Fibroblast of skin of scalp (primary cell): ENCODE results near the gene CASK.
"Not testable (repeated sequence)": the region's sequence is repeated elsewhere in the genome, so short reads cannot be mapped to it uniquely, and the experiment has no call there.

ENCODE experiments used
- DNase-seq: peaks from one replicate; pipeline ENCODE4 v3.0.0-alpha.2; 2013

Gene CASK

DNA sequence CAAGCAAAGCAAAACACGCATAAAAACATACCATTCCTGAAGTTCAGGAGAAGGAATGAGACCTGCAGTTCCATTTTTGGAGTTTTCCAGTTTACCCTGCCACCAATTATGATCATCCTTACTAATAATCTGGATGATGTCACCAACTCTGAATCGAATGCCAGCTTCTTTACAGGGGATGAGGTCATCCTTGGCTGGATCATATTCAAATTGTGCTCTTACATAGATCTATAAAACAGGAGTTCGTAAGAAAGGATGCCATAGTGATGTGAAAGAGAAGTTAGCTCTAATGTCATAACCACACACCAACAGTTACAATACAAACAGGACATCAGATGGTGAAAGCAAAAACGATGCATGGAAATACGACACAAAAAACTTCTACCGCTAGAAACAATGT lies 369.7 kb downstream of the CASK start:
- DNase-seq = peak; percentile 36

GRCh38 chrX:41548411-41548810 lies 374.9 kb downstream of the CASK start:
- DNase-seq = no peak

- no peak for DNase-seq
Observed at GRCh38 chrX:41543668-41544067, 379.7 kb downstream of the CASK start.

- no peak for DNase-seq
Observed at GRCh38 chrX:41543025-41543424, 380.3 kb downstream of the CASK start.

DNA sequence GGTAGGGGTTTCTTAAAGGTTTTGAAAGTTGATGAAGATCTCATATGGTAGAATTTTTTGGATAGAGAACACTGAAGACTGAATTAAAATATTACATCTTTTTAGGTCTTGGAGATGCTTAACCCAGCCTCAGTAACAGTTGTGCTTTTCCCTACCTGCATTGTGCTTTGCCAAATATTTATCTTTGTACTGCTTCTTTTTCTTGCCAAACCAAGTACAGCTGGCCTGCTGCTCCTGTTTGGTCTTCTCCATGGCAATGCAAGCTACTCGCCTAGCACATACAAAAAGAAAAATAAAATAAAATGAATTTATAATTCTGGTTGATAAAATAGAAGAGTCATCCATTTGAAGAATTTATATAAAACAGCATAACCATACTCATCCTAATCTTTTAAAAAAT lies 380.8 kb downstream of the CASK start:
- DNase-seq = no peak

GRCh38 chrX:41542135-41542534 lies 381.2 kb downstream of the CASK start:
- peak; percentile 34 for DNase-seq

DNA sequence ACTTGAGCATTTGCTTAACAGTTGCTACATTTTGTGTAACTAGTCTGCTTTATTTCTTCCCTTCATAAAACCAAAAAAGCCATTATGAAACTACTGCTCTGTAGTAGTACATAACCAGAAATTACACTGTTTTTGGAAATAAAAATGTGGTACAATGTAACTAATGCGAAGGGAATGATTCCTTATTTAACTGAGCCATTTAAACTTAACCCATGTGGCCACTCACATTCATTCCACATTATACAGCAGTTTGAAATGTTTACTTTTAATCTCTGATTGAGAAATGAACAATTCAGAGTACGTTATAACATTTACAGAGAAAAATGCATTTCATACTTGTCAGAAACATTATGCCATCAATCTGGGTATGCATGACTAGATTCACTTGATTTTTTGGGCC lies 382.0 kb downstream of the CASK start:
- peak; percentile 55 for DNase-seq

- no peak for DNase-seq
Observed at GRCh38 chrX:41538707-41539106, 384.6 kb downstream of the CASK start.

- DNase-seq = no peak
Observed at GRCh38 chrX:41530085-41530484, 393.3 kb downstream of the CASK start.

GRCh38 chrX:41529221-41529620 lies 394.1 kb downstream of the CASK start:
- no peak for DNase-seq

- no peak for DNase-seq
Observed at GRCh38 chrX:41528784-41529183, 394.6 kb downstream of the CASK start.

GRCh38 chrX:41526925-41527324 lies 396.4 kb downstream of the CASK start:
- peak; percentile 19 for DNase-seq

DNA sequence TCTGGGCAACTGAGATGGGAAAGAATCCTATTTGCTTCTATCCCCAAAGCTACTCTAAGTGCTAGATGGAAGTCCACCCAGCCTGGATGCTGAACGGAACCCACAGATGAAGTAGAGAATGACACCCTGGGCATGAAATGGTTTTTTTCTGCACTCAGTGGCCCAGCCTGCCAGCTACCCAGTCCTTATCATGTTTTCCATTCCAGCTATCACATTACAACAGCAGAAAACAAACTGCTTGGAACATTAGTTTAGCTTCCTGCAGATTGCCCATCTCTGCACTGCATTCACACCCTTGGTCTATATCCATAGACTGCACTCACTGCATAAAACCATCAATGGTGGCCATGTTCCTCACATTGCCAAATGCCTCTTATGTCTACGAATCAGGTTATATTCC lies 397.1 kb downstream of the CASK start:
- no peak for DNase-seq

GRCh38 chrX:41522671-41523070 lies 400.7 kb downstream of the CASK start:
- DNase-seq = no peak

GRCh38 chrX:41522081-41522480 lies 401.3 kb downstream of the CASK start:
- DNase-seq = no peak

DNA sequence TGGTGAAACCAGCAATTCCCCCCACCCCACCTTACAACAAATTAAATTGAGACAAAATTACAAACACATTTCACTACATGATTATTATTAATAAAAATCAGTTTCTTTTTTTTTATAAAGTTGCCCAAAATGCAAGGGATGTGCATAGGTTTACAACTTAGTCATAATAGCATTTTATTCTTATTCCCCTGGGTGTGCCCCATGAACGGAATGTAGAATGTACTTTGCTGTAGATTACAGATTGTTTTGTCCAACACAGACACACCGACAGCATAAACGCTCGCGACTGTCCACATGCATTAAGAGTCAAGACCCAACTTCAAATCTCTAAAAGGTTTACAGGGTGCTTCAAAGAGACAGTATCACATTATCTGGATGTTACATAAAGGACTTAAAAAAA lies 403.9 kb downstream of the CASK start:
- DNase-seq = peak; percentile 24

- DNase-seq = peak; percentile 27
Observed at GRCh38 chrX:41518841-41519220, 404.5 kb downstream of the CASK start.

- DNase-seq = no peak
Observed at GRCh38 chrX:41518127-41518840, 405.1 kb downstream of the CASK start.

GRCh38 chrX:41516999-41517765 lies 406.2 kb downstream of the CASK start:
- DNase-seq = no peak

GRCh38 chrX:41516456-41516855 lies 406.9 kb downstream of the CASK start:
- DNase-seq = no peak

DNA sequence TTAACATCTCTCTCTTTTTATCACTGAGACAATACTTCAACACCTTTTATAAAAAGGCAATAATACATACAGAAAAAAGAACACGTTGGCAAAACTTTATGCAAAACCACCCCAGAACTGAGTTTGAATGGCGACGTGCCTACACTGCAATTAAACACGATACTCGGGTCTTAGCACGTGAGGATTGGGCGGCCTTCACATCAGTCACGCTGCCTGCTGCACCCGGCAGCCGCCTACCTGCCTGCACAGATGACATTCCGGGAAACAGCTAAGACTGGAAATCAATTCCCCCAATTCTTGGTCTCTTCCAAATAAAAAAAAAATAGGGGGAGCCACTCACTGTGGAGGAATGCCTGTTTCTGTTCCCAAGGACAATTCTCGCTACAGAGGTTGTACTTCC lies 408.0 kb downstream of the CASK start:
- DNase-seq = no peak

GRCh38 chrX:41514179-41514578 lies 409.2 kb downstream of the CASK start:
- DNase-seq = no peak

GRCh38 chrX:41512853-41513252 lies 410.5 kb downstream of the CASK start:
- not testable (repeated sequence) for DNase-seq

DNA sequence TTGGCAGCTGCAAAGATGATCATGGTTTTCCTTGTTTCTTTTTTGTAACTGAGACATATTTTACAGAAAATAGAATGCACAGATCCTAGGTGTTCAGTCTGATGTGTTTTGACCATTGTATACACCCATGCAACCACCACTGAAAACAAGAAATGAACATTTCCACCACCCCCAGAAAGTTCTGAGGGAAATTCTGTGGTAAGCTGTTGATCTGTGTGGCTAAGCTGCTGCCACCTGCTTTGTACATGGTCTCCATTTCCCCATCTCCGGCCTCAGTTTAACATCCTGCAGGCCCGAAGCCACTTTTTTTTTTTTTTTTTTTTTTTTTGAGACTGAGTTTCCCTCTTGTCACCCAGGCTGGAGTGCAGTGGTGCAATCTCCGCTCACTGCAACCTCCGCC lies 411.0 kb downstream of the CASK start:
- DNase-seq = no peak
